ENCODE results near the gene RREB1.

Gene RREB1

DNA sequence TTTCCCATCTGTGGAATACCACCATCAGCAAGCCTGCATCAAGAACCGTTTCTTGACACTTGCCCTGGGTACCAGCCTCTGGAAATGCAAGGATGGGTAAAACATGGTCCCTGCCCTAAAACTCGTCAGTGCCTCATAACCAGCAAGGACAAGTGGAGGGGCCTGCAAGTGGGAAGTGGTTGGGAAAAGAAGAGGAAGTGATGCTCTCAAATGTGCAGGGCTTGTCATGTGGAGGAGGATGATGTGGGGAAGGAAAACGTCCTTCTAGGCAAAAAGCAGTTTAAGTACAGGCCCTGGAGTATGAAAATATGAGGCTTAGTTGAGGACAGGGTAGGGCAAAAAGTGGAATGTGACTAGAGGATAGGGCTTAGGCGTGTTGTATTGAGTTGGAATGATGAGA is 19.0 kb downstream of the RREB1 start:
- TF ChIP-seq, protein P1, sequence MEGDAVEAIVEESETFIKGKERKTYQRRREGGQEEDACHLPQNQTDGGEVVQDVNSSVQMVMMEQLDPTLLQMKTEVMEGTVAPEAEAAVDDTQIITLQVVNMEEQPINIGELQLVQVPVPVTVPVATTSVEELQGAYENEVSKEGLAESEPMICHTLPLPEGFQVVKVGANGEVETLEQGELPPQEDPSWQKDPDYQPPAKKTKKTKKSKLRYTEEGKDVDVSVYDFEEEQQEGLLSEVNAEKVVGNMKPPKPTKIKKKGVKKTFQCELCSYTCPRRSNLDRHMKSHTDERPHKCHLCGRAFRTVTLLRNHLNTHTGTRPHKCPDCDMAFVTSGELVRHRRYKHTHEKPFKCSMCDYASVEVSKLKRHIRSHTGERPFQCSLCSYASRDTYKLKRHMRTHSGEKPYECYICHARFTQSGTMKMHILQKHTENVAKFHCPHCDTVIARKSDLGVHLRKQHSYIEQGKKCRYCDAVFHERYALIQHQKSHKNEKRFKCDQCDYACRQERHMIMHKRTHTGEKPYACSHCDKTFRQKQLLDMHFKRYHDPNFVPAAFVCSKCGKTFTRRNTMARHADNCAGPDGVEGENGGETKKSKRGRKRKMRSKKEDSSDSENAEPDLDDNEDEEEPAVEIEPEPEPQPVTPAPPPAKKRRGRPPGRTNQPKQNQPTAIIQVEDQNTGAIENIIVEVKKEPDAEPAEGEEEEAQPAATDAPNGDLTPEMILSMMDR (IDR thresholded peaks at IDR 0.05; ENCODE audit: low read depth, low read length) = no peak
- DNase-seq (ENCODE audit: extremely low read depth, low read depth) = no peak

DNA sequence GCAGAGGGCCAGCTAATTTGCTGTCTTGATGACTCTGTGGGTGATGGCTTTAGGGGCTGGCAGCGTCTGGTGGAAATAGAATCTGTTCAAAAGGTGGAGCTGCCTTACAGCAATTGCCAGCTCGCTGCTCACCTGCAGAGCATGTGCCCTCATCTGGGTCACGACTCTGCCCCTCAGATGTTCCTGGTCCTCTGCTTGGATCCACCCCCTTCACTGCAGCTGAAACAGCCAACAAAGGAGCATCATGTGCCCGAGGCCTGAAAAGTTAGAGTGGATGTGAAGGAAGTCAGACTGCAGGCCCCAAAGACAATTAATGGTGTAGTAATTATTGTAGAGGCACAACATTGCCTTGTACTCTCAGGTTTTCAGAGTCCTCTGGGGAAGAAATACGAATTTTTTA is 19.9 kb downstream of the RREB1 start:
- no peak for DNase-seq (ENCODE audit: extremely low read depth, low read depth)
- TF ChIP-seq, protein P1 (IDR thresholded peaks at IDR 0.05; ENCODE audit: low read depth, low read length) = no peak

DNA sequence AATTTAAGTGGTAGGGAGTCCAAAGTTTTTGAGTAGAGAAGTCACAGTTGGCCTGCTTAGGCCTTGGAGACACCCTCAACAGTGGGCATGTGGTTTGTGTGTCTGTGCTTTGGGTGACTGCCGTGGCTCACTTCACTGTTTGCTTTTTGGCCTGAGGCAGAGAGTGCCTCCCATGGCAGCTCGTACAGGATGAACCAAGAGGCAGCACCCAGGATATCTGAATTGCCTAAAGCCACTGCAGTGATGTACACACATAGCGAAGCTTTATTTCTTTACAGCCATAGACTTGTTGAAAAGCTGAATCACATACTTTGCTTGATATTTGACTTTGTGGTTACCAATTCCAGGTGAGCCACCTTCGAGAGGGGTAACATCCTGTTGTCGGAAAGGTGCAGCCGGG is 21.6 kb downstream of the RREB1 start:
- DNase-seq (ENCODE audit: extremely low read depth, low read depth) = no peak
- TF ChIP-seq, protein P1 (IDR thresholded peaks at IDR 0.05; ENCODE audit: low read depth, low read length) = no peak

DNA sequence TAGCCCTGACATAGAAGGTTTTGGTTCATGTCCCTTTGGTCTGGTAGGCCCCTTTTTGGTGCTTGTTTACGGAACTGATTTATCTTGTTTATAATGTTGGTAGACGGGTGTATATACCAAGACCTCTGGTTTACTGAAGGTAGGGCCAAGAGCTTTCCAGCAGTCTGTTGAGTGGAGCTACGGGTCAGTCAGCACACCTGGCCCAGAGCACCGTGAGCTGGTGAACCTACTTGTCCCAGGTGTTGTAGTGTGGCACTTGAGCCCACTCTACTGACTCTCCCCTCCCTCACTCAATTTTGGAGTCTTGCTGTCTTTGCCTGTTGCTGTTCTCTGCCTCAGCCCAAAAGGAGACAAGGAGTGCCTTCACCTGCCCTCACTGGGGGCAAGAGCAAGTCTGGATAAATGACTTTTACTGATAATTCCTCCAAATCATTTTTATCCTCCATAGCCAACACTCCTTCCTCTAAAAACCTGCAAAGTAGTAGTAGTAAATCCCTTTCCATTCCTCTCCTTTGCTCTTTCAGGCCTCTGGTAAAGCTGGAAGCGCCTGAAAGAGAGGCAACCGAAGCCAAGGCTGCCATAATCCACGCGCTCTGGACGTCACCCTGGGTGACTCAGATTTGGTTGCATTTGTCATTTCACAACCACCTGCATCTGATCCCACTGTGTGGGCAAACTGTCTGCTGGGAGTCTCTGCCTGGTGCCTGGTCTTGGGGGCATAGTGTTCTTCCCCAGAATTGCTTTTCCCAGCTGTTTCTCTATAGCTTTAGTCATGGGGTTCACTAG is 22.2 kb downstream of the RREB1 start:
- no peak for DNase-seq (ENCODE audit: extremely low read depth, low read depth)
- TF ChIP-seq, protein P1 (IDR thresholded peaks at IDR 0.05; ENCODE audit: low read depth, low read length) = no peak

DNA sequence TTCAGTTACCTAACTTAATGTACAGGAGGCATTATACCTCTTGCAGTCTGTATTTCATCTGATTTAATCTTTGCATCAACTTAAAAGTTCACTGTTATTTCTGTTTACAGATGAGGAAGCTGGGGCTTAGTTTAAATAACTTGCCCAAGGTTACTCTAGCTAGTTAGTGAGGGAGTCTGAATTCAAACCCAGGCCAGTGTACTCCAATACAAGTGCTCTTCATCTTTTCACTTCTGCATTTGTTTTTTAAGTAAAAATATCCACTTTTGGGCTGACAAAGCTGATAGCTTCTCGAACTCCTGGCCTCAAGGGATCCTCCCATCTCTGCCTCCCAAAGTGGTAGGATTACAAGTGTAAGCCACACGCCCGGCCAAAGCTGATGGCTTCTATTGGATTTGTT is 23.6 kb downstream of the RREB1 start:
- DNase-seq (ENCODE audit: extremely low read depth, low read depth) = no peak
- TF ChIP-seq, protein P1 (IDR thresholded peaks at IDR 0.05; ENCODE audit: low read depth, low read length) = no peak

DNA sequence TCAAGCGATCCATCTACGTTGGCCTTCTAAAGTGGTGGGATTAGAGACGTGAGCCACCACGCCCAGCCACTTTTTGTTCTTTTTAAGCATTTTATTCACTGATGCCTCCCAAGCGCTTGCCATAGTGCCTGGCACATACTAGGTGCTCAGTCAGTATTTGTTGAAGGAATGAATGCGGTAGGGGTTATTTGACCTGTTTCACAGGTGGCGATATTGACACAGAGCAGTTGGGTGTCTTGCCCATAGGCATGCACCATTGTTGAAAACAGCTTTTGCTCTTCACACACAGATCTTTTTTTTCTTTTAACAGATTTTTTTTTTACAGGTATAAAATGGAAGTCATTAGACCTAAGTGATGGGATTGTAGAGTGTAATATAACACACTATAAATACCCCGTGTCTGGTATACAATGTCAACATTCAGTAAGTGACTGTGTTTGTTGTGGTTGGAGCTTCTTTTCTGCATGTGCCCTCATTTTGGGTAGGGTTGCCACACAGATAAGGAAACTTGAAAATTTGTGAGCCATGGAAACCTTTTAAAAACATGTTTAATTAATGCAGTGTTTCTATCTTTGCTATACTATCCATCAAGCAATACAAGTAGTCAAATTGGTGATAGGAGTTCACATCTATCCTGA is 24.8 kb downstream of the RREB1 start:
- no peak for DNase-seq (ENCODE audit: extremely low read depth, low read depth)
- TF ChIP-seq, protein P1 (IDR thresholded peaks at IDR 0.05; ENCODE audit: low read depth, low read length) = no peak

DNA sequence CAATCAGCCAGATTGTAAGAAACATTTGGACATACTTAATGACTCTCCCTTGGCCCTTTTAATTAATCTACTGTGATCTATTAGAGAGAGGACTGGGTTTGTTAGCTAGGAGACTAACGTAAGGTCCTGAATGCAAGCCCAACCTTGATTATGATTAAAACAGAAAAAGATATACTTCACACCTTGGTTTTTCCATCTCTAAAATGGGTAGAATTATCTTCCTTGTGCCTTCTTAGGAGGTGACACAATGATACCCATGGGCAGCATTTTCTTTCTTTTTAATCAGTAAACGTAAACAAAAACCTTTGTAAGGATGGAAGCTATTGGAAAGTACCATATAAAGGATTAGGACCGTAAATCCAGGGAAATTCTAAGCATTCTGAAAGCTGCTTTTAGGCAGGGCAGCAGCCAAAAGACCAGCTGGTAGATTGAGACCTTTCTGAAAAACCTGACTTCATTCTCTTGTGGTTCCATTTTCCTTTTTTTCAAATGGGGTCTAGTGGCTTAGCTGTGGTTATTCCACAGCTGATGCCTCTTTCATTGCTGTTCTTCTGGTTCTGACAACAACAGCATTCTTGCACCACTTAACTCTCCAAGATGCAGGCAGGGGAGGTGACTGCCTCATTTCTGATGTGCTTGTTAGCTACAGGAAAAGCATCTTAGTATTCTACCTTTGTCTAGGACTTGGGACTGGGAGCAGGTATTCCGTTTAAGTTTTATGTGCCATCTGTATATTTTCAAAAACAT is 27.4 kb downstream of the RREB1 start:
- TF ChIP-seq, protein P1 (IDR thresholded peaks at IDR 0.05; ENCODE audit: low read depth, low read length) = no peak
- DNase-seq (ENCODE audit: extremely low read depth, low read depth) = no peak
